Astrocyte (in vitro differentiated cells and primary cell): ENCODE measurements around the gene GDAP1L1. TPM values are rescaled to one million over a fixed set of nuclear protein-coding genes. Genes with fewer than 3 reads are reported as not detected.
A peak's percentile ranks its signal among the peaks of the same experiment; 100 is the strongest.

Source experiments
- DNase-seq: peaks from one replicate; pipeline ENCODE4 v3.0.0-alpha.2; 2010; ENCODE audit warnings: low read depth
- FAIRE-seq: peaks from 2 replicates; lab custom pipeline; 2011; peaks lifted over from hg19 to GRCh38; lab: Jason Lieb, UNC
- H2AFZ ChIP-seq: 2 replicates; pipeline ENCODE4 v1.6.0; 2012; ENCODE audit warnings: low read depth, low read length, inconsistent platforms
- H3K27ac ChIP-seq: 2 replicates; pipeline ENCODE4 v1.5.1; 2011; ENCODE audit warnings: low read depth, low read length, inconsistent platforms
- H3K27me3 ChIP-seq: 2 replicates; pipeline ENCODE4 v1.6.0; 2011; ENCODE audit warnings: low read length, inconsistent platforms; ENCODE audit not compliant: insufficient read depth
- H3K36me3 ChIP-seq: 2 replicates; pipeline ENCODE4 v1.5.1; 2011; ENCODE audit warnings: low read length, inconsistent platforms; ENCODE audit not compliant: insufficient read depth
- H3K4me1 ChIP-seq: 2 replicates; pipeline ENCODE4 v1.5.1; 2011; ENCODE audit warnings: low read length, inconsistent platforms; ENCODE audit not compliant: insufficient read depth
- H3K4me2 ChIP-seq: 2 replicates; pipeline ENCODE4 v1.6.0; 2012; ENCODE audit warnings: low read length, inconsistent platforms
- H3K4me3 ChIP-seq: 2 replicates; pipeline ENCODE4 v1.5.1; 2011; ENCODE audit warnings: low read depth, mild to moderate bottlenecking, low read length, inconsistent platforms; ENCODE audit not compliant: insufficient read depth
- H3K79me2 ChIP-seq: 2 replicates; pipeline ENCODE4 v1.6.0; 2012; ENCODE audit warnings: mild to moderate bottlenecking, low read length, inconsistent platforms; ENCODE audit not compliant: insufficient read depth
- H3K9ac ChIP-seq: 2 replicates; pipeline ENCODE4 v1.6.0; 2012; ENCODE audit warnings: mild to moderate bottlenecking, low read length, inconsistent platforms
- H3K9me3 ChIP-seq: 2 replicates; pipeline ENCODE4 v1.5.1; 2012; ENCODE audit warnings: low read depth, mild to moderate bottlenecking, low read length, inconsistent platforms; ENCODE audit not compliant: insufficient read depth
- H4K20me1 ChIP-seq: 2 replicates; pipeline ENCODE4 v1.6.0; 2012; ENCODE audit warnings: low read length, inconsistent platforms; ENCODE audit not compliant: insufficient read depth
- H3K27ac Mint-ChIP-seq: one replicate; pipeline ENCODE4 v1.8.0; 2021; ENCODE audit warnings: mild to moderate bottlenecking, mixed read lengths; ENCODE audit not compliant: unreplicated experiment
- H3K27me3 Mint-ChIP-seq: one replicate; pipeline ENCODE4 v1.8.0; 2021; ENCODE audit warnings: low read depth, mixed read lengths; ENCODE audit not compliant: unreplicated experiment
- H3K36me3 Mint-ChIP-seq: one replicate; pipeline ENCODE4 v1.8.0; 2021; ENCODE audit warnings: low read depth, mixed read lengths; ENCODE audit not compliant: unreplicated experiment
- H3K4me1 Mint-ChIP-seq: one replicate; pipeline ENCODE4 v1.8.0; 2021; ENCODE audit warnings: low read depth, mixed read lengths; ENCODE audit not compliant: unreplicated experiment
- H3K4me3 Mint-ChIP-seq: one replicate; pipeline ENCODE4 v1.8.0; 2021; ENCODE audit warnings: mild to moderate bottlenecking, moderate library complexity, mixed read lengths; ENCODE audit not compliant: unreplicated experiment
- H3K9me3 Mint-ChIP-seq: one replicate; pipeline ENCODE4 v1.8.0; 2021; ENCODE audit warnings: mild to moderate bottlenecking, mixed read lengths; ENCODE audit not compliant: unreplicated experiment
- CTCF ChIP-seq: IDR thresholded peaks from 2 replicates; pipeline ENCODE4 v1.5.1; 2011; ENCODE audit warnings: low read depth, mild to moderate bottlenecking, inconsistent platforms, low read length, moderate library complexity; ENCODE audit not compliant: insufficient read depth
- EZH2 ChIP-seq: IDR thresholded peaks from 2 replicates; pipeline ENCODE4 v1.6.1; 2012; ENCODE audit warnings: mild to moderate bottlenecking, low read length, inconsistent platforms; ENCODE audit not compliant: insufficient read depth
- total RNA-seq: library from RNA; stranded (reverse); gene quantifications from 2 replicates; pipeline ENCODE4 v1.2.1, GENCODE V29; 2021

The GDAP1L1 gene
- total RNA-seq, 1 donor from 2014 or later, result 0.64 TPM

DNA sequence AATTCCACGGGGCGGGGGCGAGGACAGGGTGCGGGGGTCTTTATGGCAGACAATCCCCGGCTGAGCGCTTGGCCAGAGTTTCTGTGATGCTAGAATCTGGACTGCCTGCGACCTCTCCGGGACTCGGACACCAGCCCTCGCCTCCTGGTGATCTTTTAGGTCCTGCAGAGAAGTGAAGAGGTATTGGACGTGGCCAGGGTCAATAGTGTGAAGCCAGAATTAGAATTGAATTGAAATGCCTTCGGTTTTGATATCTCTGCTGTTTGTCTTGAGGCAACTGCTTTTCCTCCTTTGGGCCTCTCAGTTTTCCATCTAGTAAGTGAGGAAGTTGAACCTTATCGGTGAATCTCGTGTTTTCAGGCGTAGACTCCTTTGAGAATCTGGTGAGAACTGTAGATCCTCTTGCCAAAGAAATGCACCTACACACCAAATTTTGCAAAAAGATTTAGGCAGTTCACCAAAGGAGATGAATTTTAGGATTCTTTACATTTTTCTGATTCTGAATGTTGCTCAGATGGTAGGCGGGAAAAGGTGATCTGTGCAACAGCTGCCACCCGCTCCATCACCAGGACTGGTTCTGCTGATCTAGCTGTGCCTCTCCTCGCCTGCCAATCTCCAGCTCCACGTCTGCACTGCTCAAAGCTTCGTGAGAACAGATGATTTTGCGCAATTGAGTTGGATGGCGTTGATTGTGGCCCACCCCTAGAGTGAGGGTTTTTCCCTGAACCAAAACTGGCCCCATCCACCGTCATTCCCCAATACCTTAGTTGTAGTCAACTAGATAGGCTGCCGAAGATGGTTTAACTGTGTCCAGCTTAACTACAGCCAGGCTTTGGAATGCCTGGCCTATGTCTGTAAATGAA, 35.7 kb upstream of the GDAP1L1 start:
- Histone ChIP-seq H4K20me1 (peaks cover 32% of the 10 kb centered on the region), H3K36me3 (peaks cover under 1% of the 10 kb centered on the region), H3K4me2 (peak overlapping the region; percentile 94), H3K9me3 (no peaks in the 10 kb centered on the region), H2AFZ (peak overlapping the region; percentile 80), H3K79me2 (peaks cover 41% of the 10 kb centered on the region), H3K27ac (peak overlapping the region; percentile 82), H3K4me3 (peak overlapping the region; percentile 88), H3K4me1 (peaks cover 20% of the 10 kb centered on the region), H3K27me3 (no peaks in the 10 kb centered on the region), H3K9ac (peak overlapping the region; percentile 88)
- H3K27ac Mint-ChIP-seq, result peak overlapping the region; percentile 98
- peaks cover 23% of the 10 kb centered on the region for H3K4me1 Mint-ChIP-seq
- FAIRE-seq (no peak), DNase-seq (no peak)
- H3K36me3 Mint-ChIP-seq, result no peaks in the 10 kb centered on the region
- no peaks in the 10 kb centered on the region for H3K9me3 Mint-ChIP-seq
- TF ChIP-seq CTCF (no peak), EZH2 (no peak)
- H3K4me3 Mint-ChIP-seq, result peak overlapping the region; percentile 91
- no peaks in the 10 kb centered on the region for H3K27me3 Mint-ChIP-seq

DNA sequence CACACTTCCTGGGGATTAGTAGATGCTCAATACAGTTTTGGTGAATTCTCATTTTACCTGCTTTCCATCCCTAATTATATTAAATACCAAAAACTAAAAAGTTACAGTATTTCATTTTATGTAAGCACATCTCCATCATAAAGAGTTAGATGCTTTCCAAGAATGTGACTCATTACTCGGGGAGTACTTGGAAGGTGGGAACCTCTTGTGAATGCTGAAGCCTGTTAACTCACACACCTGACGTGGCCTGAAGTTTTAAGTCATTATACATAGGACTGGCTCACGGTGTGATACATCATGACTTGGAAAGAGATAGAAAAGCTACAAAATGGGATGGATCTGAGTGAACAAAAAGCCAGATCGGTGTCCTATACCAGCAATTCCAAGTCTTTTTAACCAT, 34.3 kb upstream of the GDAP1L1 start:
- Histone ChIP-seq H3K4me1 (peaks cover 20% of the 10 kb centered on the region), H4K20me1 (peaks cover 23% of the 10 kb centered on the region), H3K4me3 (no peak overlapping the region), H3K27me3 (no peaks in the 10 kb centered on the region), H3K4me2 (no peak overlapping the region), H2AFZ (no peak overlapping the region), H3K9ac (no peak overlapping the region), H3K79me2 (peaks cover 27% of the 10 kb centered on the region), H3K27ac (no peak overlapping the region), H3K9me3 (no peaks in the 10 kb centered on the region), H3K36me3 (no peaks in the 10 kb centered on the region)
- no peak overlapping the region for H3K4me3 Mint-ChIP-seq
- no peaks in the 10 kb centered on the region for H3K36me3 Mint-ChIP-seq
- FAIRE-seq (no peak), DNase-seq (peak; percentile 25)
- no peaks in the 10 kb centered on the region for H3K27me3 Mint-ChIP-seq
- no peaks in the 10 kb centered on the region for H3K9me3 Mint-ChIP-seq
- TF ChIP-seq CTCF, result no peak
- H3K4me1 Mint-ChIP-seq, result peaks cover 21% of the 10 kb centered on the region
- no peak overlapping the region for H3K27ac Mint-ChIP-seq

GRCh38 chr20:44215125-44215524, 32.0 kb upstream of the GDAP1L1 start:
- FAIRE-seq, result no peak

More at GRCh38 chr20:44215125-44215524, 32.0 kb upstream of the GDAP1L1 start:
- H3K27ac ChIP-seq, result no peak overlapping the region
- no peak overlapping the region for H3K4me3 Mint-ChIP-seq
- H3K4me1 ChIP-seq, result peaks cover 7% of the 10 kb centered on the region
- peaks cover 1% of the 10 kb centered on the region for H4K20me1 ChIP-seq
- H3K79me2 ChIP-seq, result peaks cover 4% of the 10 kb centered on the region
- H3K9ac ChIP-seq, result no peak overlapping the region
- H3K36me3 Mint-ChIP-seq, result no peaks in the 10 kb centered on the region
- H3K27ac Mint-ChIP-seq, result peak overlapping the region; percentile 2
- TF ChIP-seq CTCF (peak; percentile 81), EZH2 (no peak)
- no peak overlapping the region for H2AFZ ChIP-seq
- H3K4me2 ChIP-seq, result no peak overlapping the region
- no peaks in the 10 kb centered on the region for H3K27me3 ChIP-seq
- H3K36me3 ChIP-seq, result no peaks in the 10 kb centered on the region
- no peak overlapping the region for H3K4me3 ChIP-seq
- DNase-seq, result peak; percentile 17
- H3K9me3 Mint-ChIP-seq, result no peaks in the 10 kb centered on the region
- H3K4me1 Mint-ChIP-seq, result peaks cover 31% of the 10 kb centered on the region
- no peaks in the 10 kb centered on the region for H3K27me3 Mint-ChIP-seq
- H3K9me3 ChIP-seq, result no peaks in the 10 kb centered on the region
